Breast epithelium (tissue), 3 donors: Measurements from ENCODE around the gene GSTT4.
"Not testable (repeated sequence)": the region's sequence is repeated elsewhere in the genome, so short reads cannot be mapped to it uniquely, and the experiment has no call there.

ENCODE experiments used
- CTCF ChIP-seq, 3 donors: fragments of 450-650 bp; IDR thresholded peaks; one replicate each; pipeline ENCODE4 v1.5.1; 2016 to 2017; ENCODE audit warnings: antibody characterized with exemption in 3 of 3, mild to moderate bottlenecking in 3 of 3, moderate library complexity in 3 of 3
- POLR2A ChIP-seq: fragments of 450-650 bp; IDR thresholded peaks from one replicate; pipeline ENCODE4 v1.6.1; 2016; ENCODE audit warnings: antibody characterized with exemption, mild to moderate bottlenecking, moderate library complexity
- POLR2AphosphoS5 ChIP-seq, 3 donors: sonication (generic); formaldehyde crosslinking; IDR thresholded peaks; one replicate each; pipeline ENCODE4 v1.6.1; 2017; ENCODE audit warnings: antibody characterized with exemption in 3 of 3

GRCh38 chr22:23993581-23994177 lies 11.6 kb downstream of the GSTT4 start:
- TF ChIP-seq CTCF (IDR thresholded peaks at IDR 0.05); POLR2AphosphoS5 (IDR thresholded peaks at IDR 0.05); POLR2A: not testable (repeated sequence)
